Nephron (organoid): ENCODE measurements around the gene BBX.

Experiments
- H3K27ac Mint-ChIP-seq, 3 experiments: 2 replicates each; pipeline ENCODE4 v1.8.0; 2020; ENCODE audit warnings: mixed read lengths in 3 of 3, mild to moderate bottlenecking in 2 of 3, moderate library complexity in 1 of 3
- H3K27me3 Mint-ChIP-seq: 2 replicates; pipeline ENCODE4 v1.8.0; 2021; ENCODE audit warnings: low read depth, mild to moderate bottlenecking, moderate library complexity, mixed read lengths
- H3K36me3 Mint-ChIP-seq: 2 replicates; pipeline ENCODE4 v1.8.0; 2020; ENCODE audit warnings: low read depth, mixed read lengths
- H3K4me1 Mint-ChIP-seq: 2 replicates; pipeline ENCODE4 v1.8.0; 2020; ENCODE audit warnings: mixed read lengths
- H3K4me3 Mint-ChIP-seq, 3 experiments: 2 replicates each; pipeline ENCODE4 v1.8.0; 2020; ENCODE audit warnings: mild to moderate bottlenecking in 3 of 3, mixed read lengths in 3 of 3, moderate library complexity in 2 of 3
- H3K9me3 Mint-ChIP-seq: 2 replicates; pipeline ENCODE4 v1.8.0; 2020; ENCODE audit warnings: mixed read lengths
- CTCF ChIP-seq, 3 experiments: fragments of 200-600 bp; sonication (generic); IDR thresholded peaks; one replicate each; pipeline ENCODE4 v1.5.0; 2021; ENCODE audit warnings: antibody characterized with exemption in 3 of 3; ENCODE audit not compliant: unreplicated experiment in 3 of 3

Gene BBX

GRCh38 chr3:107524841-107525643 is 2.3 kb downstream of the BBX start:
- H3K27ac Mint-ChIP-seq, result peak overlapping the region; percentile 96 to 99 (median 98)
- no peaks in the 10 kb centered on the region for H3K27me3 Mint-ChIP-seq
- no peaks in the 10 kb centered on the region for H3K9me3 Mint-ChIP-seq
- peaks cover 16% of the 10 kb centered on the region for H3K4me1 Mint-ChIP-seq
- H3K4me3 Mint-ChIP-seq, result peak overlapping the region; percentile 93 to 98 (median 98)
- peaks cover 30% of the 10 kb centered on the region for H3K36me3 Mint-ChIP-seq
- TF ChIP-seq CTCF (IDR thresholded peaks at IDR 0.05; ENCODE audit: unreplicated experiment in 3 of 3), result no peak

GRCh38 chr3:107525644-107526305 is 3.0 kb downstream of the BBX start:
- Mint-ChIP-seq H3K27me3 (no peaks in the 10 kb centered on the region), H3K27ac (peak overlapping the region; percentile 93 to 96 (median 95)), H3K4me3 (peak overlapping the region; percentile 91 to 98 (median 98)), H3K36me3 (peaks cover 31% of the 10 kb centered on the region), H3K4me1 (peaks cover 16% of the 10 kb centered on the region), H3K9me3 (no peaks in the 10 kb centered on the region)
- no peak for TF ChIP-seq CTCF (IDR thresholded peaks at IDR 0.05; ENCODE audit: unreplicated experiment in 3 of 3)

GRCh38 chr3:107531917-107532469 is 9.2 kb downstream of the BBX start:
- H3K4me1 Mint-ChIP-seq, result peaks cover 2% of the 10 kb centered on the region
- peaks cover 45% of the 10 kb centered on the region for H3K36me3 Mint-ChIP-seq
- H3K4me3 Mint-ChIP-seq, result no peak overlapping the region
- H3K27me3 Mint-ChIP-seq, result no peaks in the 10 kb centered on the region
- no peak overlapping the region for H3K27ac Mint-ChIP-seq
- H3K9me3 Mint-ChIP-seq, result no peaks in the 10 kb centered on the region
- no peak for TF ChIP-seq CTCF (IDR thresholded peaks at IDR 0.05; ENCODE audit: unreplicated experiment in 3 of 3)

- Mint-ChIP-seq H3K4me1 (no peaks in the 10 kb centered on the region), H3K4me3 (no peak overlapping the region), H3K36me3 (peaks cover 5% of the 10 kb centered on the region), H3K27ac (no peak overlapping the region), H3K27me3 (no peaks in the 10 kb centered on the region), H3K9me3 (no peaks in the 10 kb centered on the region)
- TF ChIP-seq CTCF (IDR thresholded peaks at IDR 0.05; ENCODE audit: unreplicated experiment in 3 of 3), result no peak
These were observed 18.1 kb downstream of the BBX start for GRCh38 chr3:107540857-107541256.

- no peak for TF ChIP-seq CTCF (IDR thresholded peaks at IDR 0.05; ENCODE audit: unreplicated experiment in 3 of 3)
- peaks cover 2% of the 10 kb centered on the region for H3K36me3 Mint-ChIP-seq
- no peaks in the 10 kb centered on the region for H3K4me1 Mint-ChIP-seq
- no peaks in the 10 kb centered on the region for H3K27me3 Mint-ChIP-seq
- H3K27ac Mint-ChIP-seq, result no peak overlapping the region
- H3K9me3 Mint-ChIP-seq, result no peaks in the 10 kb centered on the region
- H3K4me3 Mint-ChIP-seq, result no peak overlapping the region
These were observed 19.9 kb downstream of the BBX start for GRCh38 chr3:107542665-107543064.
